HG03354 (cell line): ENCODE measurements around the gene EIF6.
A peak's percentile ranks its signal among the peaks of the same experiment; 100 is the strongest.

ENCODE experiments used
- ATAC-seq: cut with Tn5 transposase; IDR thresholded peaks from one replicate; pipeline ENCODE4 v1.9.1; 2021; ENCODE audit warnings: mild to moderate bottlenecking; ENCODE audit not compliant: unreplicated experiment, poor library complexity, severe bottlenecking

The EIF6 gene

GRCh38 chr20:35314816-35315631 lies 30.5 kb upstream of the EIF6 start:
- no peak for ATAC-seq

- no peak for ATAC-seq
Observed at GRCh38 chr20:35312318-35312717, 27.7 kb upstream of the EIF6 start.

- no peak for ATAC-seq
Observed at GRCh38 chr20:35311822-35312221, 27.2 kb upstream of the EIF6 start.

DNA sequence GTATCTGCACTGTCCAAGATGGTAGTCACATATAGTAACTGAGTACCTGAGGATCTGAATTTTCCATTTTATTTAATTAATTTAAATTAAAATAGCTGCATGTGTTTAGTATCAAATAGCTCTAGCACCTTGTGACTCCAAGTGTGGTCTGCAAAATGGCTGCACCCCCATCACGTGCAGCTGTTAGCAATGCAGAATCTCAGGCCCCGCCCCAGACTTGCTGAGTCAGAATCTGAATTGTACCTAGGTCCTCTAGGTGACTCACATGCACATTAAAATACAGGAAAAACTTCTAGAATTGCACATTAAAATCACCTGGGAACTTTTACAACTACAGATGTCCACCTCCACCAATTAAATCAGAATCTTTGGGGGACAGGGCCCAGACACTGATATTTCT lies 26.8 kb upstream of the EIF6 start:
- ATAC-seq = no peak

DNA sequence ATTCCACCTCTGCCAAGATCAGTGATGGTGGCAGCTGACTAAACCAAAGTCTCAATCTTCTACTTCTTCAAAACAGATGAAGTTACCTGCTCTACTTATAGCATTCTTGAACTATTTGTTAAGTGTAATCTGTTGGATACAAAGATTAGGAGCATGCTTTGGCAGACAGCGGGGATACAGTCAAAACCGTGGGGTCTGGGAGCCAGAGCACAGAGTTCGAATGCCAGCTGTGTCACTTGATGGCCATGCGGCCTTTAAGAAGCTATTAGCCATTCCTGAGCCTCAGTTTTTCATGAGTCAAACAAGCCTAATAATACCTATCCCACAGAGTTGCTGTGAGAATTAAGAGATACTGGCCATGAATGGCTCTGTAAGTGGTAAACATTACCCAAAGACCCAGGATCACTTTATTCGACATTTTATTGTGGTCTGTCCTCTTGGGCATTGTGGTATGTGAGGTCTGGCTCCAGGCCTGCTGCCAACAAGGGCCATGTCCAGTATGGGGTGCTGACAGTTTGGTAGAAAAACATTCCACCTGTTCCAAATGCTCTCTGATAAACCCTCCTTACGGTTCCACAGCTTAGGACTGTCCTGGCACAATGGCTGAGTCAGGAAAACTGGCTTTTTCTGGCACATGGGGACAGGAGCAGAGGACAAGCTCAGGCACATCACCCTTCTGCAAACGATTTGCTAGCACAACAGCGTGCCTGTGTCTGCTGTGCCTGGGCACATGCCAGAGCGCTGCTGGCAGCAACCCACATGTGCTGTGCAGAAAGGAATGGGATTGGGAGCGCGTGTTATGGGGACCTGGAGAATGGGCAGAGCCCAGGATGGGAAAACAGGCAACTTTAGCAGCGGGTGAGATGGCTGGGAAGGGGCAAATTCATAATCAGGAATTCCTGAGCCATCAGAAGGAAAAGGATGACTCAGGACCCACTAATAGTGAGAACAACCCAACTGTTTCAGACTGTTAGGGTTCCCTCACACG lies 23.4 kb upstream of the EIF6 start:
- ATAC-seq = no peak

GRCh38 chr20:35306931-35307517 lies 22.5 kb upstream of the EIF6 start:
- no peak for ATAC-seq

GRCh38 chr20:35305682-35306556 lies 21.3 kb upstream of the EIF6 start:
- ATAC-seq = no peak

DNA sequence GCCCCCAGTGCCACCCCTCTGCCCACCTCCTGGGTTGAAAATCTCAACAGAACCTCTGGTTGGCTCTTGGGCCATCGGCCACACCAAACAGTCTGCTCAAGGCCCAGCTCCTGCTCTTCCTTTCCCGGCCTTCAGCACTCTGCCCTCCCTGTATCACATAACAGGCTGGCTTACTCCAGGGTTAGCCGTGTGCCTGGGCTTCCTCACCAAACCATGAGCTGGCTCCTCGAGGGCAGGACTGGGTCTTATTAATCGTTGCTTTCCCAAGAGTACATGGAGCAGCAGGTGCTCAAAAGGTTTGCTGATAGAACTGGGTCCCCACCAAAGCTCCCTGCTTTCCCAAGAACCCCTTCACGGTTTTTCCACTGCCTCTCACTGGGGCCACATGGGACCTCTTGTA lies 20.4 kb upstream of the EIF6 start:
- no peak for ATAC-seq

- peak; percentile 67 for ATAC-seq
Observed at GRCh38 chr20:35303735-35304491, 19.3 kb upstream of the EIF6 start.

DNA sequence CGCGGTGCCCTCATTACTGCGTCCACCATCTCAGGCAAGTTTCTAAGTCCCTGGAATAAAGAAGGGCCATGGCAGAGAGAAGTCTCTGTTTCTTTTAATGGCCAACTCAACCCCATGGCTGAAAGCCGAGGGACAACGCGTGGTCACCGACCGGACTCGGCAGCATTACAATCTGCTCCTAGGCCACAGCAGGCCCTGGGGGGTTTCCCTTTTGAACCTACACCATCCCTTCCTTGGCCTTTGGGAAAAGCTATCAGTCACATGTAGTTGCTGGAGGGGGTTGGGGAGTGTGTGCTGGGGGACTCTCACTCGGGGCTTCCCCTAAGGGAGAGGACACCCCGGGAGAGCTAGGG lies 18.8 kb upstream of the EIF6 start:
- ATAC-seq = no peak

DNA sequence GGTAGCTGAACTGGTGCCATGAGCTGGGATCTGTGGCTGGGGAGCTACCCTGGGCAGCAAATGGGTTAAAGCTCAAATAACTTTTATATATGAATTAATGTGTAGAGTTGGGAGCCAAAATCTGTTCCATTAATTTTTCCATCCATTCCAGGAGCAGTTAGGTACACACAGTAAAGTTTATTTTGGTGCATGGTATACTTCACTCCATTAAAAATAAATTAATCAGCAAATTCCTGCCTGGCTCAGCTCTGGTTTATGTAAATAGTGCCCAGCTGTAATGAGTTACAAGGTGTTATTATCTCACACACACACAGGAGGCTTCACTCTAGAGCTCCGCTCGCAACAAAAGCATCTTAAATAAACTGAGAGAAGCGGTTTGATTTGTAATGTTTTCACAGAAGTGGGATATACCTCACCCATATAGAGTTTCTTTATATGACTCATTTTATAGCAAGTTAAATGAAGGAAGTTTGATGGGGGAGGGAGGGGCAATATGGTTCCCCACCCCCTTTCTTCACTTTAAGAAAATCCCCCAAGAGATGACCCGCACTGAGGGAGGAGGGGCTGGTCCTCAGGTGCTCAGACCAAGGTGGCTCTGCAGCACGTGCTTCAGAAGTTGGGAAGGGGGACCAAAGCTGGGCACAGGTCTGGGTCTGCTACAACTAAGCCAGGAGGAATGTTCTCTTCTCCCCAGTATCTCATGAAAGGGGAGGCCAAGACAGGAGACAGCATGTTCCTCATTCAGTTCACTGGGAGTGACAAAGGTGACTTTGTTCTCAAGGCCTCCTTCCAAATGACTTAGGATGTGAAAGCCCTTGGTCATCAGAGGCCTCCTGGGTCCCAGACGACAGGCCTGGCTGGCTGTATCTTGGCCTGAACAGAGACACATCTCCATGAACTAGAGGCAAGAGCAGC lies 18.1 kb upstream of the EIF6 start:
- no peak for ATAC-seq

DNA sequence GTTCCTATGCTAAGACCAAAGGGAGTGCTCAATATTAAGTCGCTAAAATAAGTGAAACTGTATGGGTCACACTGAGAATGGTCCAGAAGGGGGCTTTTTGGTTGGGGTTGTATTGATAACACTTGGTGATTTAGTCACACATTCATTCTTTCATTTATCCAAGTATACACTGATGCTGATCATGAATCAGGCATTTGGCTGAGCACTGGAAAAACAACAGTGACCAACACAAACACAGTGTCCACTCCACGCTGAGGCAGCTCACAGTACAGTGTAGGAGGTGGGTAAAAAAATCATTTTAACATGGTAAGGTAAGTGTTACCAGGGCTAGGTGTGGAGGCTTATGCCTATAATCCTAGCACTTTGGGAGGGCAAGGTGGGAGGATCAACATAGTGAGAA lies 16.9 kb upstream of the EIF6 start:
- ATAC-seq = no peak

- no peak for ATAC-seq
Observed at GRCh38 chr20:35300469-35301262, 16.1 kb upstream of the EIF6 start.

- no peak for ATAC-seq
Observed at GRCh38 chr20:35299780-35300179, 15.2 kb upstream of the EIF6 start.

DNA sequence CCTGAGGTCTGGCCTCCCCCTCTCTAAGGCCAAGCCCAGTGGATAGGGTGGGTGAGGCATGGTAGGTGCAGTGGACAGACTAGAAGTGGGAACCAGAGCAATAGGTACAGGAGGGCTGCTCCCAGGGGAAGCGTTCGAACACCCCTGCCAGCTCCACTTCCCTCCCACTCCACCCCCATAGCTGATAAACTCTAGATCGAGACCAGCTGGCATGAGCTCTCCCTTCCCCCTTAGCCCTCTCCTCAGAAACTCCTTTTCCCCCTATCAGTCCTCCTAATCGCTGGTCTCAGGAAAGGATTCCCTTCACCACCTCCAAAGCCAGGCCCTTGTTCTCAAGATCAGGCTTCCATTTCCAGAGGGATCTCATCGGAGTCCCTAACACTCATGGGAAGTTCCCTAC lies 13.7 kb upstream of the EIF6 start:
- no peak for ATAC-seq

GRCh38 chr20:35297740-35298139 lies 13.2 kb upstream of the EIF6 start:
- no peak for ATAC-seq

GRCh38 chr20:35297155-35297554 lies 12.6 kb upstream of the EIF6 start:
- ATAC-seq = no peak
